ENCODE data around the gene MEOX1.
"Not testable (repeated sequence)": the region's sequence is repeated elsewhere in the genome, so short reads cannot be mapped to it uniquely, and the experiment has no call there.

The MEOX1 gene

GRCh38 chr17:43695970-43696865 is 34.5 kb upstream of the MEOX1 start:
- DNase-seq (ENCODE audit: low spot score in 2 of 2) (no peak), ATAC-seq (replicated peaks; ENCODE audit: extremely low read depth, poor library complexity, severe bottlenecking) (no peak)
- Mint-ChIP-seq H3K27ac (ENCODE audit: low read depth) (no peak overlapping the region), H3K27me3 (peaks cover 29% of the 10 kb centered on the region), H3K4me1 (peaks cover 24% of the 10 kb centered on the region), H3K36me3 (ENCODE audit: insufficient read depth) (peaks cover under 1% of the 10 kb centered on the region), H3K9me3 (no peaks in the 10 kb centered on the region), H3K4me3 (no peak overlapping the region)

GRCh38 chr17:43694081-43694870 is 32.6 kb upstream of the MEOX1 start:
- DNase-seq (ENCODE audit: low spot score in 2 of 2) (peak; percentile 65 to 66), ATAC-seq (replicated peaks; ENCODE audit: extremely low read depth, poor library complexity, severe bottlenecking) (peak; percentile 78)
- Mint-ChIP-seq H3K4me1 (peaks cover 6% of the 10 kb centered on the region), H3K27ac (ENCODE audit: low read depth) (no peak overlapping the region), H3K4me3 (no peak overlapping the region), H3K9me3 (no peaks in the 10 kb centered on the region), H3K36me3 (ENCODE audit: insufficient read depth) (no peaks in the 10 kb centered on the region), H3K27me3 (peaks cover 32% of the 10 kb centered on the region)

- no peaks in the 10 kb centered on the region for H3K4me1 Mint-ChIP-seq
- H3K4me3 Mint-ChIP-seq = no peak overlapping the region
- ATAC-seq (replicated peaks; ENCODE audit: extremely low read depth, poor library complexity, severe bottlenecking) (no peak), DNase-seq (ENCODE audit: low spot score in 2 of 2) (no peak)
- H3K9me3 Mint-ChIP-seq = no peaks in the 10 kb centered on the region
- peaks cover 17% of the 10 kb centered on the region for H3K27me3 Mint-ChIP-seq
- H3K27ac Mint-ChIP-seq (ENCODE audit: low read depth) = no peak overlapping the region
- no peaks in the 10 kb centered on the region for H3K36me3 Mint-ChIP-seq (ENCODE audit: insufficient read depth)
Observed at GRCh38 chr17:43691317-43691693, 29.6 kb upstream of the MEOX1 start.

- no peaks in the 10 kb centered on the region for H3K9me3 Mint-ChIP-seq
- no peaks in the 10 kb centered on the region for H3K4me1 Mint-ChIP-seq
- H3K27ac Mint-ChIP-seq (ENCODE audit: low read depth) = no peak overlapping the region
- H3K27me3 Mint-ChIP-seq = peaks cover 17% of the 10 kb centered on the region
- DNase-seq (ENCODE audit: low spot score in 2 of 2) (no peak), ATAC-seq (replicated peaks; ENCODE audit: extremely low read depth, poor library complexity, severe bottlenecking) (no peak)
- no peaks in the 10 kb centered on the region for H3K36me3 Mint-ChIP-seq (ENCODE audit: insufficient read depth)
- no peak overlapping the region for H3K4me3 Mint-ChIP-seq
Observed at GRCh38 chr17:43690624-43691316, 29.0 kb upstream of the MEOX1 start.

- Mint-ChIP-seq H3K4me3 (no peak overlapping the region), H3K9me3 (no peaks in the 10 kb centered on the region), H3K36me3 (ENCODE audit: insufficient read depth) (no peaks in the 10 kb centered on the region), H3K4me1 (no peaks in the 10 kb centered on the region), H3K27me3 (peaks cover 17% of the 10 kb centered on the region), H3K27ac (ENCODE audit: low read depth) (no peak overlapping the region)
- DNase-seq (ENCODE audit: low spot score in 2 of 2) (no peak), ATAC-seq (replicated peaks; ENCODE audit: extremely low read depth, poor library complexity, severe bottlenecking) (no peak)
Observed at GRCh38 chr17:43689814-43690213, 28.1 kb upstream of the MEOX1 start.

GRCh38 chr17:43689131-43689530 is 27.4 kb upstream of the MEOX1 start:
- H3K27ac Mint-ChIP-seq (ENCODE audit: low read depth) = no peak overlapping the region
- H3K4me3 Mint-ChIP-seq = no peak overlapping the region
- H3K27me3 Mint-ChIP-seq = peaks cover 17% of the 10 kb centered on the region
- no peak for ATAC-seq (replicated peaks; ENCODE audit: extremely low read depth, poor library complexity, severe bottlenecking)
- no peaks in the 10 kb centered on the region for H3K9me3 Mint-ChIP-seq
- H3K4me1 Mint-ChIP-seq = no peaks in the 10 kb centered on the region
- H3K36me3 Mint-ChIP-seq (ENCODE audit: insufficient read depth) = no peaks in the 10 kb centered on the region
- no peak for DNase-seq (ENCODE audit: low spot score in 2 of 2)

- H3K27me3 Mint-ChIP-seq = peaks cover 17% of the 10 kb centered on the region
Observed at GRCh38 chr17:43686957-43687356, 25.2 kb upstream of the MEOX1 start.

GRCh38 chr17:43683928-43684653 is 22.4 kb upstream of the MEOX1 start:
- ATAC-seq (replicated peaks; ENCODE audit: extremely low read depth, poor library complexity, severe bottlenecking) (no peak), DNase-seq (ENCODE audit: low spot score in 2 of 2) (no peak)
- Mint-ChIP-seq H3K4me3 (no peak overlapping the region), H3K36me3 (ENCODE audit: insufficient read depth) (no peaks in the 10 kb centered on the region), H3K27ac (ENCODE audit: low read depth) (peak overlapping the region; percentile 35), H3K4me1 (no peaks in the 10 kb centered on the region), H3K9me3 (no peaks in the 10 kb centered on the region), H3K27me3 (peaks cover 18% of the 10 kb centered on the region)

More at GRCh38 chr17:43686957-43687356, 25.2 kb upstream of the MEOX1 start:
- not testable (repeated sequence) for H3K4me3 Mint-ChIP-seq; H3K4me1 Mint-ChIP-seq; H3K36me3 Mint-ChIP-seq (ENCODE audit: insufficient read depth); ATAC-seq (replicated peaks; ENCODE audit: extremely low read depth, poor library complexity, severe bottlenecking); H3K27ac Mint-ChIP-seq (ENCODE audit: low read depth); DNase-seq (ENCODE audit: low spot score in 2 of 2); H3K9me3 Mint-ChIP-seq

GRCh38 chr17:43680461-43680860 is 18.7 kb upstream of the MEOX1 start:
- H3K4me1 Mint-ChIP-seq = peaks cover 6% of the 10 kb centered on the region
- H3K4me3 Mint-ChIP-seq = no peak overlapping the region
- no peaks in the 10 kb centered on the region for H3K9me3 Mint-ChIP-seq
- peaks cover 21% of the 10 kb centered on the region for H3K27me3 Mint-ChIP-seq
- no peak overlapping the region for H3K27ac Mint-ChIP-seq (ENCODE audit: low read depth)
- peaks cover 4% of the 10 kb centered on the region for H3K36me3 Mint-ChIP-seq (ENCODE audit: insufficient read depth)
- ATAC-seq (replicated peaks; ENCODE audit: extremely low read depth, poor library complexity, severe bottlenecking) (no peak), DNase-seq (ENCODE audit: low spot score in 2 of 2) (no peak)

GRCh38 chr17:43679911-43680310 is 18.2 kb upstream of the MEOX1 start:
- Mint-ChIP-seq H3K27me3 (peaks cover 21% of the 10 kb centered on the region), H3K27ac (ENCODE audit: low read depth) (no peak overlapping the region), H3K4me3 (no peak overlapping the region), H3K36me3 (ENCODE audit: insufficient read depth) (peaks cover 6% of the 10 kb centered on the region), H3K9me3 (no peaks in the 10 kb centered on the region), H3K4me1 (peaks cover 6% of the 10 kb centered on the region)
- ATAC-seq (replicated peaks; ENCODE audit: extremely low read depth, poor library complexity, severe bottlenecking) (no peak), DNase-seq (ENCODE audit: low spot score in 2 of 2) (no peak)

- Mint-ChIP-seq H3K4me1 (peaks cover 6% of the 10 kb centered on the region), H3K27me3 (peaks cover 21% of the 10 kb centered on the region), H3K9me3 (no peaks in the 10 kb centered on the region), H3K4me3 (no peak overlapping the region), H3K36me3 (ENCODE audit: insufficient read depth) (peaks cover 6% of the 10 kb centered on the region), H3K27ac (ENCODE audit: low read depth) (no peak overlapping the region)
- DNase-seq (ENCODE audit: low spot score in 2 of 2) (no peak), ATAC-seq (replicated peaks; ENCODE audit: extremely low read depth, poor library complexity, severe bottlenecking) (no peak)
Observed at GRCh38 chr17:43679401-43679800, 17.7 kb upstream of the MEOX1 start.

- no peak overlapping the region for H3K27ac Mint-ChIP-seq (ENCODE audit: low read depth)
- no peaks in the 10 kb centered on the region for H3K9me3 Mint-ChIP-seq
- no peak overlapping the region for H3K4me3 Mint-ChIP-seq
- DNase-seq (ENCODE audit: low spot score in 2 of 2) (no peak), ATAC-seq (replicated peaks; ENCODE audit: extremely low read depth, poor library complexity, severe bottlenecking) (no peak)
- peaks cover 12% of the 10 kb centered on the region for H3K4me1 Mint-ChIP-seq
- peaks cover 21% of the 10 kb centered on the region for H3K27me3 Mint-ChIP-seq
- peaks cover 6% of the 10 kb centered on the region for H3K36me3 Mint-ChIP-seq (ENCODE audit: insufficient read depth)
Observed at GRCh38 chr17:43676471-43676870, 14.7 kb upstream of the MEOX1 start.
